Body of pancreas (tissue), 4 donors: ENCODE results near the gene PPM1H.

ENCODE experiments used
- CTCF ChIP-seq, 7 experiments: fragments of 450-650 bp in 4 of 7; fragments of 200-600 bp in 3 of 7; sonication (generic) in 3 of 7; IDR thresholded peaks; one replicate each; pipeline ENCODE4 v1.5.1; 2016 to 2019; ENCODE audit warnings: antibody characterized with exemption in 7 of 7
- POLR2A ChIP-seq, 3 donors: fragments of 450-650 bp; IDR thresholded peaks; one replicate each; pipeline ENCODE4 v1.6.1; 2016; ENCODE audit warnings: antibody characterized with exemption in 3 of 3, mild to moderate bottlenecking in 2 of 3

GRCh38 chr12:62694116-62694515, 240.8 kb downstream of the PPM1H start:
- no peak for TF ChIP-seq POLR2A (IDR thresholded peaks at IDR 0.05)
- no peak for TF ChIP-seq CTCF (IDR thresholded peaks at IDR 0.05)
